BJ (cell line): ENCODE data around the gene ACHE. TPM values are rescaled to one million over a fixed set of nuclear protein-coding genes. Genes with fewer than 3 reads are reported as not detected.
"Not testable (repeated sequence)": the region's sequence is repeated elsewhere in the genome, so short reads cannot be mapped to it uniquely, and the experiment has no call there.

Experiments used
- CTCF ChIA-PET: fragments of 350-600 bp; formaldehyde crosslinking; extraction: SDS; loops from one replicate; lab custom pipeline; 2021; ENCODE audit warnings: antibody characterized with exemption, inconsistent platforms; lab: Yijun Ruan, JAX
- POLR2A ChIA-PET: fragments of 300-600 bp; sonication (Branson Sonifier 250); formaldehyde crosslinking; extraction: SDS; loops from one replicate; lab custom pipeline; 2021; ENCODE audit warnings: antibody characterized with exemption; lab: Charles Lee
- DNase-seq: peaks from one replicate; pipeline ENCODE4 v3.0.0-alpha.2; 2011; ENCODE audit warnings: low read depth
- H3K27me3 ChIP-seq: 2 replicates; pipeline ENCODE4 v1.6.0; 2011; ENCODE audit warnings: low read length; ENCODE audit not compliant: control insufficient read depth, insufficient read depth
- H3K36me3 ChIP-seq: 2 replicates; pipeline ENCODE4 v1.5.1; 2011; ENCODE audit warnings: low read length; ENCODE audit not compliant: control insufficient read depth, insufficient read depth
- H3K4me3 ChIP-seq: 2 replicates; pipeline ENCODE4 v1.5.1; 2011; ENCODE audit warnings: low read depth, mild to moderate bottlenecking, control low read depth, low read length
- CTCF ChIP-seq: IDR thresholded peaks from 2 replicates; pipeline ENCODE4 v1.5.1; 2011; ENCODE audit warnings: low read depth, mild to moderate bottlenecking, control low read depth, inconsistent platforms, low read length, moderate library complexity; ENCODE audit not compliant: insufficient read depth
- polyA plus RNA-seq: library from polyadenylated mRNA; depleted of rRNA; stranded (reverse); fragments of >200 nt; gene quantifications from 2 replicates; pipeline ENCODE4 v1.2.3, GENCODE V29; 2011

The ACHE gene
- polyA plus RNA-seq, 1 experiment, result 0.22 TPM

- no peak for DNase-seq
- H3K27me3 ChIP-seq, result peaks cover 3% of the 10 kb centered on the region
- TF ChIP-seq CTCF, result no peak
- no peaks in the 10 kb centered on the region for H3K36me3 ChIP-seq
- no peak overlapping the region for H3K4me3 ChIP-seq
- ChIA-PET CTCF (no interaction called here), POLR2A (no interaction called here)
These were observed 38.0 kb upstream of the ACHE start for GRCh38 chr7:100933734-100934133.

- DNase-seq, result no peak
- no peak for TF ChIP-seq CTCF
- ChIA-PET POLR2A (no interaction called here), CTCF (no interaction called here)
- Histone ChIP-seq H3K4me3 (no peak overlapping the region), H3K27me3 (peaks cover 3% of the 10 kb centered on the region; the same call in 1 of the 2 replicates), H3K36me3 (no peaks in the 10 kb centered on the region)
These were observed 34.1 kb upstream of the ACHE start for GRCh38 chr7:100929808-100930174.

GRCh38 chr7:100923616-100924015 is 27.9 kb upstream of the ACHE start:
- H3K27me3 ChIP-seq, H3K36me3 ChIP-seq, H3K4me3 ChIP-seq, DNase-seq, POLR2A ChIA-PET, CTCF ChIA-PET: not testable (repeated sequence)

- Histone ChIP-seq H3K36me3 (no peaks in the 10 kb centered on the region), H3K4me3 (no peak overlapping the region), H3K27me3 (peaks cover 3% of the 10 kb centered on the region; the same call in 1 of the 2 replicates)
- no peak for DNase-seq
- ChIA-PET POLR2A (no interaction called here), CTCF (no interaction called here)
- no peak for TF ChIP-seq CTCF
These were observed 25.4 kb upstream of the ACHE start for GRCh38 chr7:100921039-100921438.

DNA sequence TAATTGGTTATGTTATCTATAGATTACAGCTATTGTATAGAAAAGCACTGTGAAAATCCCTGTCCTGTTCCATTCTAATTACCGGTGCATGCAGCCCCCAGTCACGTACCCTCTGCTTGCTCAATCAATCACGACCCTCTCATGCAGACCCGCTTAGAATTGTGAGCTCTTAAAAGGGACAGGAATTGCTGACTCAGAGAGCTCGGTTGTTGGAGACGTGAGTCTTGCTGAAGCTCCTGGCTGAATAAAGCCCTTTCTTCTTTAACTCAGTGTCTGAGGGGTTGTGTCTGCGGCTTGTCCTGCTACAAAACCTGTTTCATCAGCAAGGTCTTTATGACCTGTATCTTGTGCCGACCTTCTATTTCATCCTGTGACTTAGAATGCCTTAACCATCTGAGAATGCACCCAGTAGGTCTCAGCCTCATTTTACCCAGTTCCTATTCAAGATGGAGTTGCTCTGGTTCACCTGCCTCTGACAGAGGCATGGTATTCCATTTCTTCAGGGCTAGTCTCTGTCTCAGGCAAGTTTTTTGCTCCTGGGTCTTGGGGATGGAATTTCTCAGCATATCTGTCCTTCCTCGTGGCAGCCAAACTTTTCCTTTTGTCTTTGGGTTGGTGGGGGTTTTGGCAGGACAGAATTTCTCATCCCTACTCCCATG is 24.2 kb upstream of the ACHE start:
- H3K27me3 ChIP-seq, H3K36me3 ChIP-seq, DNase-seq, H3K4me3 ChIP-seq, POLR2A ChIA-PET: not testable (repeated sequence)
- CTCF ChIA-PET, result interaction anchor here (0.8 kb wide), 1 partner anchor 158 kb away, joined by 3 read pairs; no protein-coding TSS in a partner anchor

- H3K27me3 ChIP-seq, POLR2A ChIA-PET, H3K4me3 ChIP-seq, DNase-seq, H3K36me3 ChIP-seq: not testable (repeated sequence)
- CTCF ChIA-PET, result interaction anchor here (0.8 kb wide), 1 partner anchor 158 kb away, joined by 3 read pairs; no protein-coding TSS in a partner anchor
These were observed 23.6 kb upstream of the ACHE start for GRCh38 chr7:100919335-100919734.

- Histone ChIP-seq H3K36me3 (no peaks in the 10 kb centered on the region), H3K4me3 (no peak overlapping the region), H3K27me3 (0 out of 2 replicates have a peak, but pooled peaks cover 1% of the 10 kb centered on the region)
- POLR2A ChIA-PET, result no interaction called here
- DNase-seq, result no peak
- CTCF ChIA-PET, result no interaction called here
- TF ChIP-seq CTCF, result no peak
These were observed 19.3 kb upstream of the ACHE start for GRCh38 chr7:100914879-100915447.
